Measurements from ENCODE around the gene NEO1. TPM values are rescaled to one million over a fixed set of nuclear protein-coding genes. Genes with fewer than 3 reads are reported as not detected.

Gene NEO1
- total RNA-seq, 1 experiment from 2014 or later = 41.8 TPM

GRCh38 chr15:73283366-73283962 lies 231.2 kb downstream of the NEO1 start:
- H3K23me2 ChIP-seq (ENCODE audit: insufficient read length, low read depth, low read length, poor library complexity, severe bottlenecking) = no peaks in the 10 kb centered on the region

More at GRCh38 chr15:73283366-73283962, 231.2 kb downstream of the NEO1 start:
- no peaks in the 10 kb centered on the region for H3K4me1 Mint-ChIP-seq
- Histone ChIP-seq H4K20me1 (ENCODE audit: control insufficient read depth, insufficient read depth, insufficient read length) (no peaks in the 10 kb centered on the region), H3K14ac (ENCODE audit: insufficient read depth, low read length) (no peak overlapping the region), H2BK12ac (ENCODE audit: insufficient read length, low read depth, low read length) (no peak overlapping the region), H2BK5ac (ENCODE audit: insufficient read length, low read length) (no peak overlapping the region), H3K4me1 (ENCODE audit: insufficient read depth, low read length) (no peaks in the 10 kb centered on the region), H3K18ac (ENCODE audit: insufficient read length, low read depth, low read length) (no peak overlapping the region), H3K9me3 (ENCODE audit: control insufficient read depth, low read depth, low read length) (no peaks in the 10 kb centered on the region), H4K91ac (ENCODE audit: insufficient read length, low read depth, low read length) (no peak overlapping the region), H2AFZ (ENCODE audit: low read length) (no peak overlapping the region), H3K4me2 (ENCODE audit: insufficient read depth, insufficient read length, low read length) (no peak overlapping the region), H2AK5ac (ENCODE audit: insufficient read length, low read length) (no peak overlapping the region), H3K27me3 (ENCODE audit: insufficient read depth, low read length) (no peaks in the 10 kb centered on the region), H3K56ac (ENCODE audit: insufficient read length, low read depth, low read length) (no peak overlapping the region), H3K4ac (ENCODE audit: low read depth, low read length) (no peak overlapping the region), H3K9ac (ENCODE audit: extremely low read depth, insufficient read length, low read length) (no peak overlapping the region), H2BK20ac (ENCODE audit: low read depth, low read length, poor library complexity, severe bottlenecking) (no peak overlapping the region), H3K23ac (ENCODE audit: insufficient read length, low read depth, low read length) (no peak overlapping the region), H3T11ph (ENCODE audit: low read length) (no peak overlapping the region), H3K79me1 (ENCODE audit: insufficient read depth, low read depth, low read length, poor library complexity, severe bottlenecking) (no peaks in the 10 kb centered on the region), H3K27ac (ENCODE audit: insufficient read length, low read depth, low read length) (no peak overlapping the region), H2BK120ac (ENCODE audit: low read depth, low read length, poor library complexity, severe bottlenecking) (no peak overlapping the region), H4K8ac (replicated peaks; ENCODE audit: insufficient read length, low read depth, low read length) (no peak overlapping the region), H3K79me2 (ENCODE audit: insufficient read depth, low read length) (no peaks in the 10 kb centered on the region), H2BK15ac (ENCODE audit: low read depth, low read length) (no peak overlapping the region), H4K5ac (ENCODE audit: insufficient read length, low read depth, low read length) (no peak overlapping the region)
- H3K27ac Mint-ChIP-seq = no peak overlapping the region
- no CpG with 5 or more reads among the region's 2 CpGs for WGBS (ENCODE audit: extremely low coverage, insufficient read length, low lambda C conversion rate)
- no peaks in the 10 kb centered on the region for H3K27me3 Mint-ChIP-seq (ENCODE audit: low read depth)
- TF ChIP-seq CTCF (conservative IDR thresholded peaks at IDR 0.05) = no peak
- H3K4me3 Mint-ChIP-seq = no peak overlapping the region
- no peak for DNase-seq
- H3K9me3 Mint-ChIP-seq = no peaks in the 10 kb centered on the region
- peaks cover 0 to 42% (median 42%) of the 10 kb centered on the region in 3 experiments; a peak in 5 of 7 replicates for H3K36me3 Mint-ChIP-seq (ENCODE audit: insufficient read depth in 1 of 3, low read depth in 3 of 3)

All from H9 (cell line).